GM18951 (cell line): ENCODE measurements around the gene PSTK.
A peak's percentile ranks its signal among the peaks of the same experiment; 100 is the strongest.

Experiments
- POLR2A ChIP-seq: IDR thresholded peaks from 4 replicates; pipeline ENCODE4 v1.6.1; 2011; ENCODE audit warnings: mild to moderate bottlenecking; ENCODE audit not compliant: insufficient read length, insufficient read depth; ENCODE audit errors: extremely low read depth
- in situ Hi-C: fragments of 300-500 bp; cut with MboI; formaldehyde crosslinking; loops from one replicate; pipeline ENCODE4 v1.12.0; 2022; ENCODE audit warnings: low sequenced_read_pairs, mixed read lengths, inconsistent platforms; ENCODE audit not compliant: unreplicated experiment

Gene PSTK, protein sequence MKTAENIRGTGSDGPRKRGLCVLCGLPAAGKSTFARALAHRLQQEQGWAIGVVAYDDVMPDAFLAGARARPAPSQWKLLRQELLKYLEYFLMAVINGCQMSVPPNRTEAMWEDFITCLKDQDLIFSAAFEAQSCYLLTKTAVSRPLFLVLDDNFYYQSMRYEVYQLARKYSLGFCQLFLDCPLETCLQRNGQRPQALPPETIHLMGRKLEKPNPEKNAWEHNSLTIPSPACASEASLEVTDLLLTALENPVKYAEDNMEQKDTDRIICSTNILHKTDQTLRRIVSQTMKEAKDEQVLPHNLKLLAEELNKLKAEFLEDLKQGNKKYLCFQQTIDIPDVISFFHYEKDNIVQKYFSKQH

DNA sequence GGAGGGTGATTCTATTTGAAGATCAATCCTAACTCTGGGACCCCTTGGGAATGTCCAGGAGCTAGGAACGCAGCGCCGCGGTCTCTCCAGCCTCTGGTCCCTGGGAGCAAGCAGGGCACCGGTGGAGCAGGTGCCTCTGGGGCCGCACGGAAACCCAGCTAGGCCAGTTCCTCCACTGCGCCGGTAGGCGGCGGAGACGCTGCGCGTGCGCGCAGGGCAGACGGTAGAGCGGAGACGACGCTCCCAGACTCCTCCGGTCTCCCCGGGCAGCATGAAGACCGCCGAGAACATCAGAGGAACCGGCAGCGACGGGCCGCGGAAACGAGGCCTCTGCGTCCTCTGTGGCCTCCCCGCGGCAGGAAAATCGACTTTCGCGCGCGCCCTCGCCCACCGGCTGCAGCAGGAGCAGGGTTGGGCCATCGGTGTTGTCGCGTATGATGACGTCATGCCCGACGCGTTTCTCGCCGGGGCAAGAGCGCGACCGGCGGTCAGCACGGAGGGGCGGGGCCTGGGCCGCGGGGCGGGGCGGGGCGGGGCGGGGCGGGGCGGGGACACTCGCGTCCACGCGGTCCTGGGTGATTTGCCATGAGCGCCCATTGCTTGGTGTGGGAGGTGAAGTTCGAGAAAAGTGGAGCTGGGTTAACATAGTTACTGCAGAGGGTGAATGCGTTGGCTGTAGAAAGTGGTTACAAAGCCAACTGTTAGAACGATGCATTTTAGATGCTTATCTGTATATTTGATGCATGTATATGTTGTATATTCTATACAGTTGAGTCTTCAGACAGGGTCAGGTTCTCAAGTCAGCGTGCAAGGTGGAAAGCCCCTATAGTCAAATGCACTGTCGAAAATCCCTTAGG lies at the start of gene PSTK:
Gene PSTK, plus strand, starts transcription at position 193 of the 857 bp plus-strand sequence. Its CDS starts 79 bp downstream, at position 272.
- peak; percentile 79 for TF ChIP-seq POLR2A
- in situ Hi-C loops, result no loop called here

DNA sequence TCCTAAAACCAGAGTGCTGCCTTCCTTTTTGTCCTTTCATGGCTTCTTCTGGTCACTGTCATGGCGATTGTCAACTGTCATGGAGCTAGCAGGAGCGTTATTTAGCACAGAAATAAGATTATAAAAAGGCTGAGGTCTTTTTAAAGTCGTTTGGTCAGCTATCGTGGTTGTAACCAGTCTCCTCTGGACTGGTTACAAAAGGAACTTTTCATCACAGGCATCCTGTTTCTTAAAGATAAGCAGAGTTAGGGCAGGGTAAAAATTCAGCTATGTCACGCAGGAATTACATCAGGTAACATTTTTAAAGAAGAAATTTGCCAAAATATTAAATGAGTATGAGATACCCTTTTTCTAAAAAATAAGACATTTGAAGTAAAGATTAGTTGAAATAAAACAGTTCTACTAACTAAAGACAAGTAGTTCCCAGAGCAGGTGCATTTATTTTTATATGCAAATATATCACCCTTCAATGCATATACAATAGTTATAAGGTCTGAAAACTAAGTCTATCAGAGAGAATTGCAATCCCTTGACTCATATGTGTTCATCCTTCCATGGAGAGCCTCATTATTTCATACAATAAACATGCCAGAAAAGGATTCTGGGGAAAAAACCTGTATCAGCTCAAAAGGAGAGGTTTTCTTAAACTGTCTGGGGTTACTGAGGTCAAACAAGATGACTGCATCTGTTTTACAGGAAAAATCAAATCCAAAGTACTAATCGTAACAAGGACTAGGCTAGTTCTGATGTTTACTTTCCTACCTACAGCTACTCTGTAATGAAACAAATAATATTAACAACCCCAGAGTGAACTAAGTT lies 48.9 kb upstream of the PSTK start:
- no peak for TF ChIP-seq POLR2A
- in situ Hi-C loops, result no loop called here

DNA sequence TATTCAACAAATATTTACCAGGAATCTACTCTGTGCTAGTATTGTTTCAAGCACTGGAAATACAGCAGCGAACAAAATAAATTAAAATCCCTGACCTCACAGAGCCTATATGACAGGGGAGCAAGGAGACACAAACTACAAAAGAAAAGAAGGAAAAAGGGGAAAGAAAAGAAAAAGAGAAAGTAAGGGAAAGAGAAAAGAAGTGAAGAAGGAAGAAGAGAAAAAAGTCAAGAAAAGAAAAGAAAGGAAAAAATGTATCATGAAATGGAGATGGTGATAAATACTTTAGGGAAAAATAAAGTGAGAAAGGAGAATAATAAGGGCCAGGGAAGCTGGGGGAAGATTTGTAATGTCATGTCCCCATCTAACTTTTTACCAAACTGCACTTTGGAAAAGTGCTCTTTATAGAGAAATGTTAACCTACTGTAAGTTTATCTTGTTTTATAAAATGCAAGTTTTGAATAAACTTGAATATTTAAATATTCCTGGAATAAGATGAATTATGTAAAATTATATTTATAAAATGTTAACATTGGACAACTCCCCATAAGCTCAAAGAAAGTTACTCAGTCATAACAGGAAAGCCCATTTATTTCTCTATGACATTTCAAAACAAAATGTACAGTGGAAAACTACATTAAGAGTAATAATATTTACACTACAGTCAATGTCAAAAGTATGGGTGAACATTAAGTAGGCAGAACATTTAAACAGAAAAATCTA lies 40.9 kb upstream of the PSTK start:
- in situ Hi-C loops, result no loop called here
- TF ChIP-seq POLR2A, result no peak

DNA sequence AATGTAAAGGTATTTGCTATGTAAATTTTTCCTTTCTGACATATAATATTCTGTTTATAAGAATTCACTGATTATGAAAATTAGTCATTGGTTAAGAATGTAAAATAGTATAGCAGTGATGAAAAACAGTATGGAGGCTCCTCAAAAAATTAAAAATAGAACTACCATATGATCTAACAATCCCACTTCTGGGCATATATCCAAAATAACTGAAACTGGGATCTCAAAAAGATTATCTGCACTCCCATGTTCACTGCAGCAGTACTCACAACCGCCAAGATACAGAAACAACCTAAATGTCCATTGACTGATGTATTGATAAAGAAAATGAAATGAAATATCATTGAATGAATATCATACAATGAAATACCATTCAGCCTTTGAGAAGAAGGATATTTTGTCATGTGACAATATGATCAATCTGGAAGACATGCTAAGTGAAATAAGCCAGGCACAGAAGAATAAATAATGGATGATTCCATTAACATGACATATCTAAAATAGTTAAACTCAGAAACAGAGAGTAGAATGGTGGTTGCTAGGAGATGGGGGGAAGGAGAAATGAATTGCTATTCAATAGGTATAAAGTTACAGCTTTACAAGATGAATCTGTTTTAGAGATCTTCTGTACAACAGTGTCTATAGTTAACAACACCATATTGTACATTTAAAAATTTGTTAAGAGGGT lies 40.2 kb upstream of the PSTK start:
- in situ Hi-C loops, result no loop called here
- no peak for TF ChIP-seq POLR2A

DNA sequence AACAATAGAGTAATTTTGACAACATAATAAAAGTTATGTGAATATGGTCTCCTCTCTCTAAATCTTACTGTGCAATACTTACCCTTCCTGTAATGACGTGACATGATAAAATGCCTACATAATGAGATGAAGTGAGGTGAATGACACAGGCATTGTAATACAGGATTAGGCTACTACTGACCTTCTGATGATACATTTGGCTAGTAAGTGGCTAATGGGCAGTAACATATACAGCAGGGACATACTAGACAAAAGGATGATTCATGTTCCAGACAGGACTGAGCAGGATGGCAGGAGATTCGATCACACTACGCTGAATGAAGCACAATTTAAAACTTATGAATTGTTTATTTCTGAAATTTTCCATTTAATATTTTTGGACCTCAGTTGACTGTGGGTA lies 30.9 kb upstream of the PSTK start:
- in situ Hi-C loops, result no loop called here
- TF ChIP-seq POLR2A, result no peak

DNA sequence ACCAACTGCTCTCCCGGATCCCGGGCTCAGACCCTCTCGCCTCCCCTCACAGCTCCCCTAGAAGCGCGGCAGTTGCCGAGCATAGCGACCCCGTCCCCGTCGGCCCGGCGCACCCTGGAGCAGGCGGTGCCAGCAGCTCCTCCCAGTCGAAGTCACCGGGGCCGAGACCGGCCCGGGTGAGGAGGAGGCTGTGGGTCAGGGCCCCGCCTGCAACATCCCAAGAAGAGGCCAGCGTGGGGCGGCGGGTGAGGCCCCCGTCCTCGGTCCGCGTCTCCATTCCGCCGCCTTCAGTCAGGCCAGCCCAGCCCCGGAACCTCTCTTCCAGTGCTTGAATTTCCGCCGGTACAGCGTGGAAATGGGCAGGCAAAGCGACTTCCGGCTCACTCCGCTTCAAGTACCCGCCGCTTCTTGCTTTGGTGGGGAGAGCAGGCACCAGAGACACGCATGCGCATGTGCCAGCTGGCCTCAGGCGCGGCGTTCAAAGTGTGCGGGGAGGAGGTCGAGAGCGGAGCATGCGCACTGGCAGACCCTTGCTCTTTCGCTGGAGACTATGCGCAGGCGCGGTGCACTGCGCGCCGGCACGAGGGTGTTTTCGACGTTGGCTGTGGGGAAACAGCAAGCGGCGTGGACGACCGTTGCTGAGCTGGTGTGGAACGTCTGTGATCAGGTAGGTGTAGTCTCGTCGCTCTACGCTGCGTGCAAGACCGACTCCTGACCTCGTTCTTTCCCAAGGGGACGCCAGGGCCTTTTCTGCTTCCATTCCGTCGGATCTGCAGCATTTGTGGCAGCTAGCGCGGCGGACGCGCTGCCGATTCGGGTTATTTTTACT lies 26.1 kb upstream of the PSTK start, which contains the start of gene C10orf88:
Gene C10orf88, minus strand, starts transcription at position 326 of the 829 bp plus-strand sequence. Its CDS starts 49 bp downstream, at position 277.
- peak; percentile 74 for TF ChIP-seq POLR2A
- in situ Hi-C loops, result no loop called here

DNA sequence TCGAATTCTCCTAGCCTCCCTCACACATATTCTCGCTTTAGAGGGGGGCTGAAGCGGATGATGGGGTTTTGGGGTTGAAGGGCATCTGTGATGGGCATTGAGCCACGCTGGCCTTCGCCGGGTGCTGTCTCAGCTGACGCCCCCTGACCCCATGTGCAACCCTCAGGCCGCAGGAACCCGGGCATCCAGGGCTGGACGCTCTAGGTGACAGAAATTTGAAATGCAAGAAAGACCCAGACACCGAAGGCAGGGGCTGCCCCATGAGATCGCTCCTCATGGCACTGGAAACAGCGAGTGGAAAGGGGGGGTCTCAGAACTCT lies 25.5 kb upstream of the PSTK start:
- in situ Hi-C loops, result no loop called here

DNA sequence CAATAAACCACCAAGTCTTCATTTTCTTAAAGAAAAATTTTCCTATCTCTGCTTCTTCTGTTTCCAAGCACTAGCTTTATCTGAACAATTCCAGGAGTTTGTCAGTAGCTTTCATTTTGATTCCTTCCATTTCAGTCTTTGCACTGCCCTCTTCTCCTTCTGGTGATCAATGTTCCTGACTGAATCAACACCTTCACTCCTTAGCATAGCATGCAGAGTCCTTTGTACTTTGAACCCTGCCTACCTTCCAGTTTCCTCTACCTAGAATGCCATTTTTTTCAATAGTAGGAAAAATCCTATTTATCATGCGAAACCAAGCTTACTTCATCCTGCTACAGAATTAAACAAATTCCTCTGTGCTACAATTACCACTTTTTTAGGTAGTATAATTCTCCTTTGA lies 24.3 kb upstream of the PSTK start:
- in situ Hi-C loops, result no loop called here
- no peak for TF ChIP-seq POLR2A

More for the DNA sequence above, 25.5 kb upstream of the PSTK start:
- no peak for TF ChIP-seq POLR2A

DNA sequence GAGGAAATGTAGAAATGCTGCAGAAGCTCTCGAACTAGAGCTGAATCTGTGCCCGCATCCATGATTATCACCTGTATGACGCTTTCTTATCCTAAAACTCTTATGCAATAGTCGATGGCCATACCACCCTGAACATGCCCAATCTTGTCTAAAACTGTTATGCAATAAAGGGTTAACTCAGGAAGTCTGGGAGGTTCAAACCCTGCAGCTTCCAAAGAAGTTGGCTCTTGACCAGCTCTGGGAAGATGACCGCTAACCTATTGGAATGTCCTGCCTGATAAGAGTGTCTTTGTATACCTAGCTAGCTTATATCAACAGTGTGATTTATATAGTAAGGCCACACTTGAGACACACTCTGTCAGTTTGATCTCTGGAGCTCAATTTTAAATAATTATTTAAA lies 22.7 kb upstream of the PSTK start:
- in situ Hi-C loops, result no loop called here
- TF ChIP-seq POLR2A, result no peak

DNA sequence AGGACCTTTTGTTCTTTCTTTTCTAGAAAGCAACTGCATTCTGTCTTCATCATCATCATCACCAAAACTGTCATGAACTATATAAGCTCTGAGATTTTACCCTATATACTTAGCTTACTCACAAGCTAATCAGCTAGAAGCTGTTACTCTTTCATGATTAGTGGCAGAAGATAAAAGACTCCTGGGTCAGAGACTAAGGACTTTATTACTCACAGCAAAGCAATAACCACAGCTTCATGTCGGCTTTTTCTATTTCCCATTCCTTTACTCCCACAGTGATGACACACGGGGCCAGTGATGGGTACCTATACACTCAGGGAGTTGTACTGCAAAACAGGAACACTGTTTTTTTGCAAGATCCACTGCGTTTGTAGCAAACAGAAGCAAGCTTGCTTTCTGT lies 17.8 kb upstream of the PSTK start:
- no peak for TF ChIP-seq POLR2A

DNA sequence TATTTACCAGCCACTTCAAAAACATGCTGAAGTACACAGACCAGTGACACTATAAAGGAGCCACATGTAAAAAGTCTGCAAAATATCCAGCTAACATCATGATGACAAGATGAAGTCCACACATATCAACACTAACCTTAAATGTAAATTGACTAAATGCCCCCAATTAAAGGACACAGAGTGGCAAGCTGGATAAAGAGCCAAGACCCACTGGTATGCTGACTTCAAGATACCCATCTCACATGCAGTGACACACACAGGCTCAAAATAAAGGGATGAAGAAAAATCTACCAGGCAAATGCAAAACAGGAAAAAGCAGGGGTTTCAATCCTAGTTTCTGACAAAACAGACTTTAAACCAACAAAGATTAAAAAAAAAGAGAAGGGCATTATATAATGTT lies 13.3 kb upstream of the PSTK start:
- in situ Hi-C loops, result no loop called here
- TF ChIP-seq POLR2A, result no peak

More for the DNA sequence above, 17.8 kb upstream of the PSTK start:
- in situ Hi-C loops, result no loop called here
